ENCODE data around the gene DHX58.
"Not testable (repeated sequence)": the region's sequence is repeated elsewhere in the genome, so short reads cannot be mapped to it uniquely, and the experiment has no call there.

The DHX58 gene

DNA sequence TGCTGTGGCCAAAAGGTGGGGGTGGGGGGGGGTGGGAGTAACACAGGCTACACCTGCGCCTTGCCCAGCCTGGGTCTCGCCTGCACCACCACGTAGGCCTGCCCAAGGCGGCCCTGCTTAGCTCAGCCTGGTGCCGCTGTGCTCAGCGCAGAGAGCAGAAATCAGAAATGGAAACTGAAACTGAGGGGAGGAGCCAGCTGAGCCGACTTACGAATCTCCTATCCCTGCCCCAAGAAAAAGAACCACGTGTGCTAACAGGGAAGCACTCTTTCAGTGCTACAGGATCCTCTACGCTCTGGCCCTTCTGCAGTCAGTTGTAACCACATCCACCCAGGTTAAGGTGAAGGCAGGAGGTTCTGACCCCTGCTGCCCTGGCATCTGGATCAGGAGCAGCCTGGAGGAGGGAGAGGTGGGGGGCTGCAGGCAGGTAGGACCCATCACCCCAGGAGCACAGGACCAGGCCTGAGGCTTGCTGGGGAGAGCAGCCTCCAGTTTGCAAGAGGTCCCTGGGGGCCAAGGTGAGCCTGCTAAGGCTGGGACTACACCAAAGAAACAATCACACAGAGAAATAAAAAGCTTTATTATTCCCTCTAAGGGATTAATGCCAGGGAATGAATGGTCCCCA is at the start of gene DHX58:
Gene DHX58, minus strand, starts transcription at position 163 of the 625 bp plus-strand sequence. CDS start 822 bp downstream, outside the sequence.
- DNase-seq = no peak

DNA sequence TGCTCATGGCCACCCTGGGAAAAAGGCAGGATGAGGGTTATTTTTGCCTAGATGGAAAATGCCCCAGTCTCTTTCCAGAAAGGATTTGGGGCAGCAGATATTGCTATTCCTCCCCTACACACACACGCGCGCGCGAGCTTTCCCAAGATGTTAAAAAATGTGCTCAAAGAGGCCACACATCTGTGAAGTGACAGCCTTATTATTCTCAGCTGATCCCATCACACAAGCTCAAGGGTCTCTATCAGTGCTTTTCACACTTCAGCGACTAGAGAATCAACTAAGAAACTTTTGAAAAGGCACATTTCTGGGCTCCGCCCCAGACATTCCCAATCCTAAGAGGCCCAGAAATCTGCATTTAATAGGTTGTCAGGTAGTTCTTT is 48.0 kb upstream of the DHX58 start:
- no peak for DNase-seq

DNA sequence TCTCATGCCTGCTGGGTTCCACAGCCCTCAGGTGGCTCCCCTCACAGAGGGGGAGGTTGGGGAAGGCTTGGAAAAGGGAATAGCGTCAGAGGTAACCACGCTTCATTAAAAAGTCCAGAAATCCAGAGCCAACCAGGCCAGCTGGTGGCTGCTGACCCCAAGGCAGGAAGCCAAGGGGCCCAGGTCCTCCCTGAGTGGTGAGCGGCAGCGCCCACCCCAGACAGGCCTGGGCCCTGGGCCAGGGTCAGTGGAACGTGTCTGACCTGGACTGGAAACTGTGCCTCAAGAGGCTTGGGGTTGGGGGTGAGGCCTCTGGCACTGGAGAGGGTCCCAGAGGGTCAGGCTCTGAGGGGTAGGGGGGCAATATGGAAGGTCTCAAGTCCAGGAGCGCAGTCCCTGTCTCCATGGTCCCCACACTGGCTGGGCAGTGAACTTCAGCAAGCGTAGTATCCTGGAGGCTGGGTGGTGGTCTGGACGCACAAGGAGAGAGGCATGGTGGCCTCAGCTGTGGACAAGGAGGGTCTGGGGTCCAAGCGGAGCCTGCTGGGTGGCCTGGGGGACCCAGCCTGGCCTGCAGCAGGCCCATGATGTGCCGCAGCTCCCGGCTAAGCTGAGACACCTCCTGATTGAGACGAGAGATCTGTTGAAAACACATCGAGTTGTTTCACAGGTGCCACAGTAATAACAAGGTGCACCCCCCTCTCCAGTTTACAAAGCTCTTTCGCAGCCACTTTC is 47.4 kb upstream of the DHX58 start:
- no peak for DNase-seq

DNA sequence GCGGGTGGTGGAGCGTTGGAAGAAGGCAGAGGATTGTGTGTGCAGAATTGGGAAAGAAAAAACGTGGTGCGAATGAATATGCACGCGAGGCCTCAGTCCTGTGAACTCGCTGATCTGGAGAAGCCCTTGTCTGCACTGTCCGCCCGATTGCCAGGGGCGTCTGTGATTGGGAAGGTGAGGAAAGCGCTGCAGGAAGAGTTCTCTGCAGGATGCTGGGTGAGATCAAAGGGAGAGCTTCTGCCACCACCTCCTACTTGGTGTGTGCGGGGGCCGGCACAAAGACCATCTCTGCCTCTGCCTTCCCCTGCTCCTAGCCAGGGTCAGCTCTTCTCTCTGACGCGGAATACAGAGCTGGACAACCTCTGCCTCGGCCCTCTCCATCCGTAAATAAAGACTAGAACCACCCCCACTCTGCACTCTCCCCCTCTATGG is 43.1 kb upstream of the DHX58 start:
- DNase-seq = no peak

GRCh38 chr17:42153919-42154742 is 41.6 kb upstream of the DHX58 start:
- DNase-seq = no peak

DNA sequence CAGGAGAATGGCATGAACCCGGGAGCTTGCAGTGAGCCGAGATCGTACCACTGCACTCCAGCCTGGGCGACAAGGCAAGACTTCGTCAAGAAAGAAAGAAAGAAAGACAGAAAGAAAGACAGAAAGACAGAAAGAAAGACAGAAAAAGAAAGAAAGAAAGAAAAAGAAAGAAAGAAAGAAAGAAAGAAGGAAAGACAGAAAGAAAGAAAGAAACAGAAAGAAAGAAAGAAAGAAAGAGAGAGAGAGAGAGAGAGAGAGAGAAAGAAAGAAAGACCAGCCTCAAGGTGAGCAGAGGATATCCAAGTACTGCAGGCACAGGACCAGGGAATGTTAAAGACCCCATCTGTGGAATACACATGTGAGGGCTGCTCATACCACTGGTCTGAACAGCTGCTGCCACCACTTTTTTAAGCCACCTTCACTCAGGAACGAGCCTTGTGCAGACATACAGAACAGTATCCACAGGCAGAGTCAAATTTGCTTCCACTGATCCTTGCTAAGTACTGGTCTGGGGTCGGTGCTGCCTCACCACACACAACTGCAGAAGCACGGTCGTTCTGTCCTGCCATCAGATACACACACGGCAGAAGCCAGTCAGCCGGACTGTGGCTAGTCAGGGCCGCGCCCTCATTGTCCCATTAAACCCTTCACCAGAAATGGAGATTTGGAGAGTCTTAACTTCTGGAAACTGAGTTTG is 34.5 kb upstream of the DHX58 start:
- DNase-seq = no peak

GRCh38 chr17:42143138-42143537 is 30.6 kb upstream of the DHX58 start:
- not testable (repeated sequence) for DNase-seq

DNA sequence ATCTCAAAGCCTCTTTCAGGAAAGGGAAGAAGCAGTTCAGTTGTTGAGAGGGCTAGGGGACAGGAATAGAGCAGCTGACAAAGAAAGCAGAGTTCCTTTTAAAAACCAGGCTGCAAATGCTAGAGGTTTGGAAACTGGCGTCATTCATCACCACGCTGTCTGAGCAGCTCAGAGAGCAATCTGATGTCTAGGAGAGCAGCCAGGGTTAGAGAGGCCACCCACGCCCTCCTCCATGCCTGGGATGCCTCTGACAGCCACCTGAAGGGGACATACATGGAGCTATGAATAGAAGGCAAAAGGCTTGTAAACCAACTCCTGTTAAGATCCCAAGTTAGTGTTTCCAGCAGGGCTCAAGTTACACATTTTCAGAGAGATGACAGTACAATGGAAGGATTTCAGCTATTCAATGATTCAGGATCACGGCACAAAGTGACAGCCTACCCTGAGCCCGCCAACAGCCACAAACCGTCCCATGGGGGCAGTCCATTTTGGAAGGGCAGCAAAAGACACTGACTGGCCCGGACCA is 29.9 kb upstream of the DHX58 start:
- no peak for DNase-seq

- DNase-seq = no peak
Measured at GRCh38 chr17:42141382-42141781, 28.9 kb upstream of the DHX58 start.

- not testable (repeated sequence) for DNase-seq
Measured at GRCh38 chr17:42140690-42141089, 28.2 kb upstream of the DHX58 start.

DNA sequence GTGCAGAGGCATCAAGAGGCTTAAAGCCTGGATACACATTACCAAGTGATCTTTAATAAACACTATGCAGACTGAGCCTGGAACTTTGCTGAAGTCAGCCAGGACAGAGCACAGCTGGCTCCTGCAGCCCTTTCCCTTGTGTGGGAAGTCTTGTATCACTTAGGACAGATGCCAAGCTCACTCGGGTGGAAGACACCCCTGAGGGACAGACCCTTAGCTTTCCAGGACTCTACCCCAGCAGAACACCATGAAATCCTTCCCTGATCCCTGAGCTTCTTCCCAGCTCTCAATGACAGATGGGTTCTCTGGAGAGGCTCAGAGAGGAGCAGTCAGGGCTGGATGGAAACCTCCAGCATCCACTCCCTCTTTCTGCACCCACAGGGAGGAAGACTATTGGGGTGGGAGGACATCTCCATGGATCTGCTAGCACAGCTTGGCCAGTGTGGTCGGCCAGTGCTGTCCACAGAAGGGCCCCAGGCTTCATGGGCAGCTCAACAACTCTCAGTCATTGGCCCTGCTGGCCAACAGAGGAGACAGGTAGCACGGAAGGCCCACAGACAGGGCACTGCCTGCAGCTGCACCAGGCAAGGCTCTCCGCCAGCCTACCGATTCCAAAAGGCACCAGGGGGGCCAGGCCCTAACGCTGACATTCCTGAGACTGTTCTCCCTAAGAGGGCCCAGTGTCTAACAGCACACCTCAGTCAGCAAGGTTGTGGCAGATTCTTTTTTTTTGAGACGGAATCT is 26.4 kb upstream of the DHX58 start:
- DNase-seq = no peak

DNA sequence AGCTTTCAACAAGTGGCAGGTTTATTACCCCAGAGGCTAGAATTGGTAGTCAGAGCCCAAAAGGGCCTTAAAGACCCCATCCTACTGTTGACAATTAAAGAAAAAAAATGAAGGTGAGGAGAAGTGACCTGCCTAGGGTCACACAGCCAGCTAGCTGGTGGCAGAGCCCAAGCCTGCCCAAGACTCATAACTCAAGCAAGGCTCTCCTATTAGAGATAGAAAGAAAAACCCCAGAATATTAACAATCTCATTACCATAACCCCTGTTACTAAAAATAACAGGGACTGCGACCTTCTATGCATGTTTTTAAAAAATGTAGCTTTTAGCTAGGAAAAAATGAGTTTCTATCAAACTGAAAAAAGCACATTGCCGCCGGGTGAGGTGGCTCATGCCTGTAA is 24.1 kb upstream of the DHX58 start:
- DNase-seq = no peak

GRCh38 chr17:42135664-42136653 is 23.4 kb upstream of the DHX58 start:
- DNase-seq = peak; percentile 2

GRCh38 chr17:42135151-42135550 is 22.6 kb upstream of the DHX58 start:
- DNase-seq = no peak

DNA sequence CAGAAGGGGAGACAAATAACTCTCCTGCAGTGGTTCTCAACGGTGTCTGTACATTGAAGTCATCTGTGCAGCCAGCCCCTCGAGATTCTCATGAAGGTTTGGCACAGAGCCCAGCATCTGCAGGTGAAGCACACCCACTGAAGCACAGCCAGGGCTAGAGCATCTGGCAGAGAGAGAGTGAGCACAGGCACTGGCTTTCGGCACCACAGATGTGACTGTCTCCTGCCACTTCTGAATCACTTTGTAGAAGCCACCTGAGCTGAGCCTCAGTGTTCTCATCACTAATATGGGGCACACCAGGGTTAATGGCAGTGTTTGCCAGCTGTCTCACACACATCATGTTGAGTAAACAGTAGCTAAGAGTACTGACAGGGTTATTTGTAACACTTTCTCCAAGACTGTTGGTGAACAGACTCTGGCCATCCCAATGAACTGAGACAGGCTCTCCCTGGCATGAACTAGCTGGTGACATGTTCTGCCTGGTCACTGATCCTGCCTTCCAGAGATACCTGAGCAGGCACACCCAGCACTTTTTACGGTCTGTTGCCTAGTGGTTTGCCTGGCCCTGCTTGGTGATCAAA is 21.0 kb upstream of the DHX58 start:
- DNase-seq = peak; percentile 24

DNA sequence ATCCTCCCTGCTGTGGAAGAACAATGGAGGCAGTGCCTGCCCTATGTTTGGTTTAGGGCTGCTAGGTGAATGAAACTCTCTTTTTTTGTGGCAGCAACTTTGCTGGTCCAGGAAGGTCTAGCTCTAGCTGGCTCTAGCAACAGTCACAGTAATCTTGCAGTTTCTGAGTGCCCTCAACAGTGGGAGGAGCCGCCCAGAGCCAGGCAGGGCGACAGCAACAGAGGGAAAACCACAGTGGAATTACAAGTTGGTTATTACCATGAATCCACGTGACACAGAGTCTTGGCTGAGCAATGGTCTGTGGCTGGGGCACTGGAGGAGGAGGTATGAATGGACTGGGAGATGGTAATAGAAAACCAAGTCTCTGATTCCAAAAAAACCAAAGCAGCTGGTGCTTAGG is 20.4 kb upstream of the DHX58 start:
- no peak for DNase-seq

GRCh38 chr17:42131981-42132432 is 19.5 kb upstream of the DHX58 start:
- DNase-seq = no peak

DNA sequence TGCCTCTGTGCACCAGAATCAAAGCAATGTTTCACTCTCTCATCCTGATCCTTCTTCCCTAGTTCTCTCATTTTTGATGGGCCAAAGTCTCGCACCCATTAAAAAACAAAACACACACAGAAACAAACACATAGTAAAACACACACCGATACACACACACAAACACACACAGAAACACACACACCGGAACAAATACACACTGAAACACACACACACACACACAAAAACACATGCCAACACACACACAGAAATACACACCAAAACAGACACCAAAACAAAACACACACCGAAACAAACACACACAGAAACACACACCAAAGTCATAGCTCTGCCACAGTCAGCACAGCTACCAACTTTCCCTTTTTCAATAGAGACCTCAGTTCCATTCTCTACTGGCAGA is 18.7 kb upstream of the DHX58 start:
- no peak for DNase-seq

GRCh38 chr17:42130310-42130936 is 17.9 kb upstream of the DHX58 start:
- no peak for DNase-seq

All from NCI-H1417 treated with DMSO at 0.1 percent for 48 hours (cell line).